ENCODE results near the gene NEU2.

NEU2 gene

DNA sequence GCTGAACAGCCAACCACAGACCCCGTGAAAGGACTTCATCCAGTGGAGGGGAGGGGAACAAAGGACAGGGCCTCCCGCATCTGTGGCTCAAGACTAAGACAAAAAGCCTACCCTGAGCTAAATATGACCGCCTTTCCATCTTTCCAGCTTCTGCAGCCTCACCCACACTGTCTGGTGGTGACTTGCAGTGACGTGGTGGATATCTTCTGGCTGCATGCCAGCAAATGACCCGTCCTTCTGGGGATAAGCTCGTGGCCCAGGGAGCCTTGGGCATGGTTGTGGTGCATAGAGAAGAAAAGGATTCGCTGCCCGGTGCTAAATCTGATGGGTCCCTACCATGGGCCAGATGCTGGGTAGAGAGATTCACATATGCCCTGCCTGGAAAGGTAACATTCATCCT is 10.7 kb upstream of the NEU2 start:
- Histone ChIP-seq H3K4me2 (ENCODE audit: low read length) (no peak overlapping the region), H3K27ac (ENCODE audit: low read depth, low read length) (no peak overlapping the region)
- TF ChIP-seq, protein P1, sequence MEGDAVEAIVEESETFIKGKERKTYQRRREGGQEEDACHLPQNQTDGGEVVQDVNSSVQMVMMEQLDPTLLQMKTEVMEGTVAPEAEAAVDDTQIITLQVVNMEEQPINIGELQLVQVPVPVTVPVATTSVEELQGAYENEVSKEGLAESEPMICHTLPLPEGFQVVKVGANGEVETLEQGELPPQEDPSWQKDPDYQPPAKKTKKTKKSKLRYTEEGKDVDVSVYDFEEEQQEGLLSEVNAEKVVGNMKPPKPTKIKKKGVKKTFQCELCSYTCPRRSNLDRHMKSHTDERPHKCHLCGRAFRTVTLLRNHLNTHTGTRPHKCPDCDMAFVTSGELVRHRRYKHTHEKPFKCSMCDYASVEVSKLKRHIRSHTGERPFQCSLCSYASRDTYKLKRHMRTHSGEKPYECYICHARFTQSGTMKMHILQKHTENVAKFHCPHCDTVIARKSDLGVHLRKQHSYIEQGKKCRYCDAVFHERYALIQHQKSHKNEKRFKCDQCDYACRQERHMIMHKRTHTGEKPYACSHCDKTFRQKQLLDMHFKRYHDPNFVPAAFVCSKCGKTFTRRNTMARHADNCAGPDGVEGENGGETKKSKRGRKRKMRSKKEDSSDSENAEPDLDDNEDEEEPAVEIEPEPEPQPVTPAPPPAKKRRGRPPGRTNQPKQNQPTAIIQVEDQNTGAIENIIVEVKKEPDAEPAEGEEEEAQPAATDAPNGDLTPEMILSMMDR (IDR thresholded peaks at IDR 0.05; ENCODE audit: low read depth, low read length, poor library complexity, severe bottlenecking): no peak
- TF ChIP-seq EZH2phosphoT487 (IDR thresholded peaks at IDR 0.05; ENCODE audit: borderline replicate concordance, low read length): no peak

DNA sequence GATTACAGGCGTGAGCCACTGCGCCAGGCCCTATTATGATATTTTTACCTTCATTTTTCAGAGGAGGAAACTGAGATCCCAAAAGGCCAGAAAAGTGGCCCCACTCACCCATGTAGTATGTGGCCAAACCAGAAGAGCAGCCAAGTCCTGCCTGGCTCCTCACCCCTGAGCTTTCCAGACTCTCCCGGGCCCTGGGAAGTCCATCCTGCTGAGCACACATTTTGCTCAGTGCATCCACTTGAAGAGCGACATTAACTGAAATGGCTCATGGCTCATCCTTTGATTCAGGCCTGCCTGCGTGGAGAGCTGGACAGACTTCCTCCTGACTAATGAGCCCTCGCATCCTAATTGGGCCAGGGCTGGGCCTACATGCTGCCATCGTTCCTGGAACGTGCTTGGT is 9.9 kb upstream of the NEU2 start:
- H3F3A ChIP-seq (ENCODE audit: control insufficient read depth, insufficient read depth): no peaks in the 10 kb centered on the region
- H3K4me1 ChIP-seq (ENCODE audit: control insufficient read depth, low read length): no peaks in the 10 kb centered on the region
- H3K9me3 ChIP-seq (ENCODE audit: control insufficient read depth, insufficient read depth, low read length): no peaks in the 10 kb centered on the region
- no peak overlapping the region for H3K4me3 ChIP-seq (ENCODE audit: low read length)
- H3K4me2 ChIP-seq (ENCODE audit: low read length): no peak overlapping the region
- H4K20me1 ChIP-seq (ENCODE audit: control insufficient read depth, insufficient read depth, low read depth, low read length): no peaks in the 10 kb centered on the region
- H3K27ac ChIP-seq (ENCODE audit: low read depth, low read length): no peak overlapping the region
- H3K27me3 ChIP-seq (ENCODE audit: control insufficient read depth, low read length): no peaks in the 10 kb centered on the region
- H3K36me3 ChIP-seq (ENCODE audit: control insufficient read depth, low read length): no peaks in the 10 kb centered on the region
- H3K79me2 ChIP-seq (ENCODE audit: control insufficient read depth, low read length): no peaks in the 10 kb centered on the region
- H3K9me2 ChIP-seq (replicated peaks; ENCODE audit: control insufficient read depth, low read length): no peaks in the 10 kb centered on the region
- no peak for TF ChIP-seq EZH2phosphoT487 (IDR thresholded peaks at IDR 0.05; ENCODE audit: borderline replicate concordance, low read length)
- TF ChIP-seq, protein P1 (IDR thresholded peaks at IDR 0.05; ENCODE audit: low read depth, low read length, poor library complexity, severe bottlenecking): no peak

More for the DNA sequence above, 10.7 kb upstream of the NEU2 start:
- Histone ChIP-seq H3K36me3 (ENCODE audit: control insufficient read depth, low read length) (no peaks in the 10 kb centered on the region), H3K79me2 (ENCODE audit: control insufficient read depth, low read length) (no peaks in the 10 kb centered on the region), H3K4me1 (ENCODE audit: control insufficient read depth, low read length) (no peaks in the 10 kb centered on the region), H3K27me3 (ENCODE audit: control insufficient read depth, low read length) (no peaks in the 10 kb centered on the region), H3K9me3 (ENCODE audit: control insufficient read depth, insufficient read depth, low read length) (no peaks in the 10 kb centered on the region), H3K4me3 (ENCODE audit: low read length) (no peak overlapping the region), H3K9me2 (replicated peaks; ENCODE audit: control insufficient read depth, low read length) (no peaks in the 10 kb centered on the region), H3F3A (ENCODE audit: control insufficient read depth, insufficient read depth) (no peaks in the 10 kb centered on the region), H4K20me1 (ENCODE audit: control insufficient read depth, insufficient read depth, low read depth, low read length) (no peaks in the 10 kb centered on the region)

DNA sequence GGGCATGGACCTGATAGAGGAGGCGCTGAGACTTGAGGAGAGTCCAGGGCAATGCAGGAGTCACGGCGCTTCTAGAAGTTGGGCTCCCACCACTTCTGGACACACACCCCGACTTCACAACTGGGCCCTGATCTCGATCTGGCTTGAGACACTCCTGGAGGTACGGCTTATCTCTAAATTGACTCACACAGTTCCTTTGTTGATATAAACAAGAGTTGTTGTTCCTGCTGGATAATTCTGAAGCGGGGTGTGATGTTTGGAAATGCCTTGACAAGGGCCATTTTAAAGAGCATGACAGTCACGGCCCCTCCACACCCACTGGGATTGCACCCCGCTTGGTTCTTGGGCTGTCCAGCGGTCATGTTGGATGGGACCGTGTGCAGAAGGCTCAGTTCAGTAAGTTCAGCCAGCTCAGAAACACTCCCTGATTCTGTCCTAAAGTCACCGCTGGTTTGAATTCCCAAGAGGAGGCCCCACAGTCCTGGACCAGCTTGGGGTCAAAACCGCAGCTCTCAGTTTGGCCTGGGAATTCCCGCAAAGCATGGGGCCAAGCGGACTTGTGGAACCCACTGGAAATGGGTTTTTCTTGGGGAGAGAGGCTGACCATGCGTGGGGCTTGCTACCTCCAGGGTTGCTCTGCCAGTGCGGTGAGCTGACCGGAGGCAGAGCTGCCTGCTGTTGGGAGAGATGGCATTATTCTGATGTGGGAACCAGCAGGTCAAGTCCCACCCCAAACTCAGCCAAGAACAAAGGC is 9.3 kb upstream of the NEU2 start:
- no peaks in the 10 kb centered on the region for H3K36me3 ChIP-seq (ENCODE audit: control insufficient read depth, low read length)
- no peak for TF ChIP-seq EZH2phosphoT487 (IDR thresholded peaks at IDR 0.05; ENCODE audit: borderline replicate concordance, low read length)
- H3F3A ChIP-seq (ENCODE audit: control insufficient read depth, insufficient read depth): no peaks in the 10 kb centered on the region

DNA sequence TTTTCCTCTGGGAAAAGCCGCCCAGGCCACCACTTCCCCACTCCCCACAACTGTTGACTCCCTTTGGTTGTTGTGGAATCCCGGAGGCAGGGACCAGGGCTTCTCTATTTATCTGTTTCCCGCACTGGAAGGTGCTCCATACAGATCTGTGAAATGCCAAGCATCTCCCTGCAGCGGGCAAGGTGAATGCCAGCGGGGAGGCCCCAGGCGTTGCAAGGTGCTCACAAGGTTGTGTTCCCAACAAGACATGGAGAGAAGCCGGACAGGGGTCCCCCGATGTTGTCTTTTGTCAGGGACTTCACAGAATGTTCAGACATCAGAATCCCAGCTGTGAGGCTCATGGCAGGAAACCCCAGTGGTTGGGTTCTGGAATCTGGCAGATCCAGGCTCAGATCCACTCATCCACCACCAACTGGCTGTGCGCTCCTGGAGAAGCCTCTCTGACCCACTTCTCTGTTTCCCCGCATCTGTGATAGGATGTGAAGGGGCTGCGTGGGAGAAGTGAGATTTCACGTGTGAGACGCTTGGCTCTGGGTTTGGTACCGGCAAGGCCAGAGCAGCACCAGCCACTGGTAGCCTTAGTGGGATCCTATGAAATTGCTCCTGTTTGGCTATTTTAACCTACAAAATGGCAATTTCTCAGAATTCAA is 8.6 kb upstream of the NEU2 start:
- H3F3A ChIP-seq (ENCODE audit: control insufficient read depth, insufficient read depth): no peaks in the 10 kb centered on the region
- H3K79me2 ChIP-seq (ENCODE audit: control insufficient read depth, low read length): no peaks in the 10 kb centered on the region
- H3K9me2 ChIP-seq (replicated peaks; ENCODE audit: control insufficient read depth, low read length): no peaks in the 10 kb centered on the region
- H3K4me1 ChIP-seq (ENCODE audit: control insufficient read depth, low read length): no peaks in the 10 kb centered on the region
- no peaks in the 10 kb centered on the region for H3K36me3 ChIP-seq (ENCODE audit: control insufficient read depth, low read length)
- no peak overlapping the region for H3K4me2 ChIP-seq (ENCODE audit: low read length)
- no peak overlapping the region for H3K27ac ChIP-seq (ENCODE audit: low read depth, low read length)
- TF ChIP-seq EZH2phosphoT487 (IDR thresholded peaks at IDR 0.05; ENCODE audit: borderline replicate concordance, low read length): no peak
- TF ChIP-seq, protein P1 (IDR thresholded peaks at IDR 0.05; ENCODE audit: low read depth, low read length, poor library complexity, severe bottlenecking): no peak
- H4K20me1 ChIP-seq (ENCODE audit: control insufficient read depth, insufficient read depth, low read depth, low read length): no peaks in the 10 kb centered on the region
- no peak overlapping the region for H3K4me3 ChIP-seq (ENCODE audit: low read length)
- no peaks in the 10 kb centered on the region for H3K9me3 ChIP-seq (ENCODE audit: control insufficient read depth, insufficient read depth, low read length)
- no peaks in the 10 kb centered on the region for H3K27me3 ChIP-seq (ENCODE audit: control insufficient read depth, low read length)

More for the DNA sequence above, 9.3 kb upstream of the NEU2 start:
- H3K4me2 ChIP-seq (ENCODE audit: low read length): no peak overlapping the region
- no peaks in the 10 kb centered on the region for H3K9me3 ChIP-seq (ENCODE audit: control insufficient read depth, insufficient read depth, low read length)
- H3K4me1 ChIP-seq (ENCODE audit: control insufficient read depth, low read length): no peaks in the 10 kb centered on the region
- H3K9me2 ChIP-seq (replicated peaks; ENCODE audit: control insufficient read depth, low read length): no peaks in the 10 kb centered on the region
- H3K27me3 ChIP-seq (ENCODE audit: control insufficient read depth, low read length): no peaks in the 10 kb centered on the region
- H3K4me3 ChIP-seq (ENCODE audit: low read length): no peak overlapping the region
- no peaks in the 10 kb centered on the region for H4K20me1 ChIP-seq (ENCODE audit: control insufficient read depth, insufficient read depth, low read depth, low read length)
- H3K27ac ChIP-seq (ENCODE audit: low read depth, low read length): no peak overlapping the region
- H3K79me2 ChIP-seq (ENCODE audit: control insufficient read depth, low read length): no peaks in the 10 kb centered on the region
